ENCODE results near the gene KAT2B.

- TF ChIP-seq CTCF (IDR thresholded peaks at IDR 0.05) (no peak), ZFX (IDR thresholded peaks at IDR 0.05; ENCODE audit: borderline replicate concordance) (no peak)
Measured at GRCh38 chr3:20071175-20071574, 30.9 kb downstream of the KAT2B start.
